Activated CD8-positive, alpha-beta memory T cell treated with anti-CD3 and anti-CD28 coated beads, Interleukin-2, amount 50 U/mL, for 1 hour (primary cell): Measurements from ENCODE around the gene MSRB2.
"Not testable (repeated sequence)": the region's sequence is repeated elsewhere in the genome, so short reads cannot be mapped to it uniquely, and the experiment has no call there.

Experiments used
- DNase-seq: peaks from one replicate; pipeline ENCODE4 v3.0.0-alpha.2; 2020; ENCODE audit errors: extremely low read depth

The MSRB2 gene

GRCh38 chr10:23095404-23095965, at the start of gene MSRB2:
MSRB2 (plus strand) TSS chr10:23095579; CDS start chr10:23095609, 30 bp downstream.
- DNase-seq, result peak; percentile 47

- DNase-seq, result no peak
Observed at GRCh38 chr10:23046027-23046426, 49.4 kb upstream of the MSRB2 start.

- no peak for DNase-seq
Observed at GRCh38 chr10:23047201-23048050, 48.0 kb upstream of the MSRB2 start.

DNA sequence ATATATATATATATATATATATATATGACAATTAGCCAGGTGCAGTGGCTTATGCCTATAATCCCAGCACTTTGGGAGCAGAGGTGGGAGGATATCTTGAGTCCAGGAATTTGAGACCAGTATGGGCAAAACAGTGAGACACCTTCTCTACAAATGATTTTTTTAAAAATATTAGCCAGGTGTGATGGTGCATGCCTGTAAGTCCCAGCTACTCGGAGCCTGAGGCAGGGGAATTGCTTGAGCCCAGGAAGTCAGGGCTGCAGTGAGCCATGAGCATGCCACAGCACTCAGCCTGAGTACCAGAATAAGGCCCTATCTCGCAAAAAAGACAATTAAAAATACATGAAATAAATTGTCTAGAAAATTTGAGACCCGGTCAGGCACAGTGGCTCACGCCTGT, 47.2 kb upstream of the MSRB2 start:
- no peak for DNase-seq

DNA sequence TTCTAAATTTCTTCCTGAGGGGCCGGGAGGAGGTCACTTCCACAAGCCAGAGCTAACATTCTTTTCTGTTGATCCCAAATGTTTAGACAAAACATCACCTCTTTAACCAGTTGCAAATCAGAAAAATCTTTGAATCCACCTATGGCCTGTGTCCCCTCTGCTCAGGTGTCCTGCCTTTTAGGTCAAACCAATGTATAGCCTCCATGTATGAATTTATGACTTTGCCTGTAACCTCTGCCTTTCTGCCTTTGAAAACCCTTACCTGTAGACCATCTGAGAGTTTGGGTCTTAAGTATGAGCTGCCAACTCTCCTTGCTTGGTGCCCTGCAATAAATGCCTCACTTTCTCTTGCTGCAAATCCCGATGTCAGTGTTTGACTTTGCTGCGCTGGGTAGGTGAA, 44.1 kb upstream of the MSRB2 start:
- no peak for DNase-seq

DNA sequence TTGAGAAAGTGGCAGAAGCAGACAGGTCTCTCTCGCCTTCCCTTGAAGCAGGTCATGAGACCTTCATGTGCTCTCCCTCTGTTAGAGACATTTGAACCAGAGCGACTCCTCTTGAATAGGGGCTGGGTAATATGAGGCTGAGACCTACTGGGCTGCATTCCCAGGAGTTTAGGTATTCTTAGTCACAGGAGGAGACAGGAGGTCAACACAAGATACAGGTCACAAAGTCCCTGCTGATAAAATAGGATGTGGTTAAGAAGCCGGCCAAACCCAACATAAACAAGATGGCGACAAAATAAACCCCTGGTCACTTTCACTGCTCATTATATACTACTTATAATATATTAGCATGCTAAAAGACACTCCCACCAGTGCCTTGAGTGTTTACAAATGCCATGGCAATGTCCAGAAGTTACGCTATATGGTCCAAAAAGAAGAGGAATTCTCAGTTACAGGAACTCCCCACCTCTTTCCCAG, 43.5 kb upstream of the MSRB2 start:
- DNase-seq, result no peak

GRCh38 chr10:23053036-23053435, 42.3 kb upstream of the MSRB2 start:
- no peak for DNase-seq

DNA sequence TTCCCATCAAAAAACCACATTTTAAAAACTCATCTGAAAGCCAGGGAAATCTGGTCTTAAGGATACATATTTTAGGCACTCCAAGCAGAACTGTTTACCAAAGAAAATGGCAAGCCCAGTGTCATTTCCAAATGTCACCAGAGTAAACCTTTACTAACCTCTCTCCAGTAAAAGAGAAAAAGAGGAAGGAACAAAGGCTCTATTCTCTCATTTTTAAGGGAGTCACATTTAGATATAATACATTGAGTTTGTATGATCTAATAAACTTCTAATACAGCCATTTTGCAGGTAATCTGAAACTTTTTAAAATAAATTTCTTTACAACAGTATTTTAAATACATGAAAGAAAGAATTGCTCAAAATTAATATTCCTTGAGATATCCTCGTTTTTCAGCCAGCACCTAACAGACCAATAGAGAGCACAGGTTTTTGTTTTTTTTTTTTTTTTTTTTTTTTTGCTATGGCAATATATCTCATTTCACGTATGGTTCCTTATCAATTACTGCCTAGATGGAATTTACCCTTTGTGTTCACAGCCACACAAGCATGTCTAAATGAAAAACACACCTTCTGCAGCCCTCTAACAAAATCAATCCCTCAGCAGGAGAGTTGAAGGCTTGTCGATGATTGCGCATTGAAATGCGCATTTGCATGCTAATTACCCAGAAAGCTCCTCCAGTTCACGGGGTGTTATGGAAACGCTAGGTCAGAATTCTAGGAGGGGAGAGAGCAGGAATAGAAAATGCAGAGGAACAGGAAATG, 39.8 kb upstream of the MSRB2 start:
- no peak for DNase-seq

DNA sequence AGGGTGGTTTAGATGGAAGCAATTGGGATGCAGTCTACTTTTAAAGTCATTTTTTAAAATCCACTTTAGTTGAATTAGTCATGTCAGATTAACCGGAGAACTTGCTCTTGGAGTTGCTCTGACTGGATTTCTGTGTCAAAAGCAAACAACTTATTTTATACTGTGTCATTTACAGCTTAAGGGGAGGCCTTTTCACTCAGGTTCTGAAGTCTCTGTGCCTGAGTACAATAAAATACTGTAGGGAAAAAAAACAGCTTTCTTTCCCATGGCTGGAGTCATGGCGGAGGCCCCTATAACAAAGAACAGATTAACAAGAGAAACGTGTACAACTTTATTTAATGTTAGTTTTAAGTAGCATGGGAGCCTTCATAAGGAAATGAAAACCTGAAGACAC, 39.2 kb upstream of the MSRB2 start:
- no peak for DNase-seq

- no peak for DNase-seq
Observed at GRCh38 chr10:23058366-23058765, 37.0 kb upstream of the MSRB2 start.

GRCh38 chr10:23060918-23061317, 34.5 kb upstream of the MSRB2 start:
- DNase-seq, result no peak

- no peak for DNase-seq
Observed at GRCh38 chr10:23063045-23063972, 32.1 kb upstream of the MSRB2 start.

GRCh38 chr10:23063973-23064812, 31.2 kb upstream of the MSRB2 start:
- no peak for DNase-seq

DNA sequence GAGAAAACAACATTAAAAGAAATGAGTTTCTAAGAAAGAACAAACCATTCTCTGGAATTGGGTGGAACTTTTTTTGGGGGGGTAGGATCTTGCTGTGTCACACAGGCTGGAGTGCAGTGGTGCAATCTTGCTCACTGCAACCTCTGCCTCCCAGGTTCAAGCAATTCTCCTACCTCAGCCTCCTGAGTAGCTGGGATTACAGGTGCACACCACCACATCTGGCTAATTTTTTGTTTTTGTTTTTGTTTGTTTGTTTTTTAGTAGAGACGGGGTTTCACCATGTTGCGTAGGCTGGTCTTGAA, 30.6 kb upstream of the MSRB2 start:
- DNase-seq, result not testable (repeated sequence)

- DNase-seq, result no peak
Observed at GRCh38 chr10:23065181-23065948, 30.0 kb upstream of the MSRB2 start.

GRCh38 chr10:23067337-23067736, 28.0 kb upstream of the MSRB2 start:
- no peak for DNase-seq

DNA sequence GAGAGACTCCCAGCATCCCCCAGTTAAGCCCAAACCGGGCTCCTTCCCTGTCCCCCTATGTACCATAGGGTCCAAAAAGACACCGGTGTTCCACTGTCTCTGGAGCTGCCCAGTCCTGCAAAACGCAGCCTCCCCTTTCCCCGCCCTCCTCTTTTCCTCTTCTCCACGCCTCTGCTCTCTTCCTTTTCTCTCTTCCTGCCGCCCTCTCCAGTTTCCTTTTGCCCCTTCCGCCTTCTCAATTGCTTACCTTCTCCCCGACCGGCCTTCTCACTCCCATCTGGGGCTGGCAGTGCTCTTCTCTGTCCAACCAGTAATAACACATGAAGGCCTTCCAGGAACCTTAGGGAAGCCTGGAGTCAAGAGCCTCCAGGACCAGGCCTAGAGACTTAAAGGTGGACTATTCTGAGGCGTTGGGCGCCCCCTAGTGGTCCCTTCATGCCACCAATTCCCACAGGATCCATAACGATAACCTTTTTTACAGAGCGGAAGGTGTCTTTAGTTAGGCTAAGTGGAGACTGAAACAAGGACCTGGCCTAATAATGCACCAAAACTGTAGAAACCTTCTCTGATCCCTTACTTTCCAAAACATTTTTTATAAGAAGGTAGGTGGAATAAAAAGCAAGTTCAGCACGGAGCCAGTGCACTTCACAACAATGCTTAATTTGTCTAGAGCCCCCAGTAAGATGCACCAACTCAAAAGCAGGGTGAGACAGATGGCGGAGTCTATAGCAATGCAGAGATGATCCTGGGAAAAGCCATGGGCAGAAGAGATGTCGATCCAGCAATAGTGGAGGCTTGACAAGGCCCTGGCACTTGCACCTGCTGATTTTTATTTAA, 27.2 kb upstream of the MSRB2 start:
- peak; percentile 4 for DNase-seq

GRCh38 chr10:23069019-23069815, 26.2 kb upstream of the MSRB2 start:
- no peak for DNase-seq
